Stomach (tissue), 9 donors: ENCODE results near the gene MS4A4E. TPM values are rescaled to one million over a fixed set of nuclear protein-coding genes. Genes with fewer than 3 reads are reported as not detected.
A peak's percentile ranks its signal among the peaks of the same experiment; 100 is the strongest.
"Not testable (repeated sequence)": the region's sequence is repeated elsewhere in the genome, so short reads cannot be mapped to it uniquely, and the experiment has no call there.

Source experiments
- DNase-seq, 2 donors: peaks; one replicate each; pipeline versions ENCODE4 v3.0.0 to v3.0.0-alpha.2; 2013 to 2019
- H3K27ac ChIP-seq, 5 donors: fragments of 200-600 bp in 4 of 5; sonication (generic) in 4 of 5; one replicate each; pipeline ENCODE4 v1.5.1; 2013 to 2019; ENCODE audit warnings: mild to moderate bottlenecking in 1 of 5, moderate library complexity in 1 of 5
- H3K27me3 ChIP-seq, 3 donors: fragments of 200-600 bp; sonication (generic); one replicate each; pipeline ENCODE4 v1.5.1; 2017 to 2019; ENCODE audit warnings: mixed run types in 1 of 3
- H3K36me3 ChIP-seq, 4 donors: fragments of 200-600 bp; sonication (generic); 1 replicate in 3 of 4; 2 replicates in 1 of 4; pipeline ENCODE4 v1.5.1; 2016 to 2019
- H3K4me1 ChIP-seq, 4 donors: fragments of 200-600 bp; sonication (generic); one replicate each; pipeline ENCODE4 v1.5.1; 2016 to 2019
- H3K4me3 ChIP-seq, 4 donors: fragments of 200-600 bp; sonication (generic) in 3 of 4; one replicate each; pipeline ENCODE4 v1.5.1; 2016 to 2019; ENCODE audit warnings: mild to moderate bottlenecking in 1 of 4
- H3K9me3 ChIP-seq, 4 donors: fragments of 200-600 bp; sonication (generic); one replicate each; pipeline ENCODE4 v1.5.1; 2016 to 2019
- CTCF ChIP-seq, 7 experiments: fragments of 450-650 bp in 4 of 7; fragments of 200-600 bp in 3 of 7; sonication (generic) in 3 of 7; IDR thresholded peaks; one replicate each; pipeline ENCODE4 v1.5.1; 2016 to 2019; ENCODE audit warnings: antibody characterized with exemption in 7 of 7, control low read depth in 2 of 7, mild to moderate bottlenecking in 1 of 7
- EP300 ChIP-seq: sonication (generic); formaldehyde crosslinking; IDR thresholded peaks from one replicate; pipeline ENCODE4 v1.6.1; 2017; ENCODE audit warnings: antibody characterized with exemption
- POLR2A ChIP-seq, 4 donors: fragments of 450-650 bp; IDR thresholded peaks; one replicate each; pipeline ENCODE4 v1.6.1; 2016; ENCODE audit warnings: antibody characterized with exemption in 4 of 4, control low read depth in 2 of 4, mild to moderate bottlenecking in 1 of 4, moderate library complexity in 1 of 4
- POLR2AphosphoS5 ChIP-seq, 3 donors: sonication (generic); formaldehyde crosslinking; IDR thresholded peaks; one replicate each; pipeline ENCODE4 v1.6.1; 2016; ENCODE audit warnings: antibody characterized with exemption in 3 of 3
- WGBS, 5 donors: extraction: QIAGEN DNeasy Blood & Tissue Kit in 3 of 5; methylation state at CpG; one replicate each; pipeline versions ENCODE4 v1.1.5 to v1.1.7; 2013 to 2018; 5-methylcytosine and 5-hydroxymethylcytosine counted together
- intact Hi-C: fragments of 100-400 bp; cut with DNase I; formaldehyde crosslinking; loops from one replicate; pipeline ENCODE4 v1.15.1; 2023; ENCODE audit warnings: low total_unique reads
- polyA plus RNA-seq, 3 donors: library from polyadenylated mRNA; stranded (reverse); fragments of 200-250 nt; gene quantifications; one replicate each; pipeline ENCODE4 v1.2.3, GENCODE V29; 2013
- total RNA-seq, 5 donors: library from RNA; depleted of rRNA; stranded (reverse); fragments of >200 nt; gene quantifications; one replicate each; pipeline versions ENCODE4 v1.1.0 to v1.2.3, GENCODE V29; 2014 to 2016
- donor health status: healthy with polysubstance abuse.
- donor health status: Bipolar disorder and iron deficiency.
- donor health status: healthy.

Gene MS4A4E
- total and polyA plus RNA-seq, 8 donors: 0.25 to 16.2 (median 1.8) TPM; not detected in 2

GRCh38 chr11:60197442-60197841 lies 45.5 kb downstream of the MS4A4E start:
- no peak for DNase-seq
- Histone ChIP-seq H3K27me3 (no peaks in the 10 kb centered on the region), H3K9me3 (peaks cover 0 to 7% (median 3%) of the 10 kb centered on the region in 4 donors), H3K4me1 (no peaks in the 10 kb centered on the region), H3K36me3 (no peaks in the 10 kb centered on the region), H3K27ac (no peak overlapping the region), H3K4me3 (no peak overlapping the region)
- 83 to 98% (median 89%) methylated on average over 1 of the region's 1 CpG for WGBS, 5 donors
- intact Hi-C loops: no loop called here
- TF ChIP-seq EP300: no peak
- TF ChIP-seq POLR2A (IDR thresholded peaks at IDR 0.05): no peak
- no peak for TF ChIP-seq CTCF (IDR thresholded peaks at IDR 0.05)
- no peak for TF ChIP-seq POLR2AphosphoS5 (IDR thresholded peaks at IDR 0.05)

- H3K27ac ChIP-seq: no peak overlapping the region
- 57 to 81% (median 79%) methylated on average over 4 of the region's 4 CpGs for WGBS, 5 donors
Measured at GRCh38 chr11:60195923-60196368, 47.0 kb downstream of the MS4A4E start.

GRCh38 chr11:60194511-60194910 lies 48.4 kb downstream of the MS4A4E start:
- no peak for TF ChIP-seq POLR2A (IDR thresholded peaks at IDR 0.05)
- TF ChIP-seq POLR2AphosphoS5 (IDR thresholded peaks at IDR 0.05): no peak
- TF ChIP-seq EP300: no peak
- TF ChIP-seq CTCF (IDR thresholded peaks at IDR 0.05): no peak
- peaks cover 0 to 13% (median 4%) of the 10 kb centered on the region in 4 donors for H3K9me3 ChIP-seq
- H3K4me1 ChIP-seq: no peaks in the 10 kb centered on the region
- DNase-seq: no peak
- no peak overlapping the region for H3K4me3 ChIP-seq
- H3K27me3 ChIP-seq: no peaks in the 10 kb centered on the region
- peak overlapping the region in 1 of 5 donors; percentile 13 for H3K27ac ChIP-seq
- intact Hi-C loops: no loop called here
- WGBS, 5 donors: 65 to 89% (median 77%) methylated on average over 3 of the region's 3 CpGs
- H3K36me3 ChIP-seq: no peaks in the 10 kb centered on the region

More at GRCh38 chr11:60195923-60196368, 47.0 kb downstream of the MS4A4E start:
- intact Hi-C loops: no loop called here
- peaks cover 0 to 13% (median 4%) of the 10 kb centered on the region in 4 donors for H3K9me3 ChIP-seq
- H3K36me3 ChIP-seq: no peaks in the 10 kb centered on the region
- H3K4me1 ChIP-seq: no peaks in the 10 kb centered on the region
- H3K27me3 ChIP-seq: no peaks in the 10 kb centered on the region
- no peak for DNase-seq
- no peak overlapping the region for H3K4me3 ChIP-seq
- TF ChIP-seq CTCF (IDR thresholded peaks at IDR 0.05) (no peak), EP300 (no peak)

GRCh38 chr11:60193687-60194433 lies 49.1 kb downstream of the MS4A4E start:
- Histone ChIP-seq H3K36me3 (no peaks in the 10 kb centered on the region), H3K27ac (peak overlapping the region in 2 of 5 donors; percentile 26 to 48), H3K4me1 (no peaks in the 10 kb centered on the region), H3K27me3 (no peaks in the 10 kb centered on the region), H3K4me3 (no peak overlapping the region), H3K9me3 (peaks cover 0 to 13% (median 4%) of the 10 kb centered on the region in 4 donors)
- peak; percentile 44 to 46 for DNase-seq
- 3 to 11% (median 7%) methylated on average over 1 of the region's 1 CpG for WGBS, 5 donors
- TF ChIP-seq CTCF (IDR thresholded peaks at IDR 0.05) (peak in 5 of 7 experiments; percentile 30 to 63 (median 54)), POLR2AphosphoS5 (IDR thresholded peaks at IDR 0.05) (no peak)
- intact Hi-C loops: no loop called here

- H3K9me3 ChIP-seq: peaks cover 0 to 13% (median 4%) of the 10 kb centered on the region in 4 donors
- H3K4me3 ChIP-seq, intact Hi-C loops, DNase-seq, H3K4me1 ChIP-seq, H3K27me3 ChIP-seq, H3K36me3 ChIP-seq, H3K27ac ChIP-seq: not testable (repeated sequence)
- 86 to 93% (median 89%) methylated on average over 4 of the region's 4 CpGs for WGBS, 5 donors
Measured at GRCh38 chr11:60192564-60192963, 50.4 kb downstream of the MS4A4E start.

GRCh38 chr11:60188481-60188880 lies 54.5 kb downstream of the MS4A4E start:
- H3K27ac ChIP-seq, H3K4me1 ChIP-seq, H3K4me3 ChIP-seq, H3K36me3 ChIP-seq, H3K27me3 ChIP-seq, DNase-seq, intact Hi-C loops: not testable (repeated sequence)
- WGBS, 5 donors: 44 to 61% (median 55%) methylated on average over 3 of the region's 3 CpGs
- H3K9me3 ChIP-seq: peaks cover 0 to 13% (median 4%) of the 10 kb centered on the region in 4 donors

- H3K4me3 ChIP-seq, H3K4me1 ChIP-seq, DNase-seq, H3K9me3 ChIP-seq, intact Hi-C loops, H3K27me3 ChIP-seq, H3K36me3 ChIP-seq: not testable (repeated sequence)
- peak overlapping the region in 1 of 5 donors; percentile 26 for H3K27ac ChIP-seq
- 66 to 93% (median 90%) methylated on average over 2 of the region's 2 CpGs for WGBS, 5 donors
Measured at GRCh38 chr11:60186128-60186527, 56.8 kb downstream of the MS4A4E start.
